CD4-positive, CD25-positive, alpha-beta regulatory T cell (primary cell): Measurements from ENCODE around the gene RIMBP3B. TPM values are rescaled to one million over a fixed set of nuclear protein-coding genes. Genes with fewer than 3 reads are reported as not detected.
A peak's percentile ranks its signal among the peaks of the same experiment; 100 is the strongest.
"Not testable (repeated sequence)": the region's sequence is repeated elsewhere in the genome, so short reads cannot be mapped to it uniquely, and the experiment has no call there.

Source experiments
- ATAC-seq, 2 donors: fragments of 150-1000 bp; cut with Tn5 transposase; one replicate each; pipeline ENCODE4 v1.10.0; 2021; ENCODE audit warnings: low read depth in 2 of 2, moderate number of reproducible peaks in 2 of 2, moderate library complexity in 1 of 2
- DNase-seq, 3 donors: peaks; one replicate each; pipeline versions ENCODE4 v3.0.0 to v3.0.0-alpha.2; 2012 to 2022; ENCODE audit warnings: mixed read lengths in 1 of 3
- H3K27ac ChIP-seq: one replicate; pipeline ENCODE4 v1.7.0; 2013; ENCODE audit warnings: mild to moderate bottlenecking, low read length; ENCODE audit not compliant: insufficient read depth, poor library complexity, severe bottlenecking
- H3K27me3 ChIP-seq: one replicate; pipeline ENCODE4 v1.7.0; 2013; ENCODE audit warnings: low read length; ENCODE audit not compliant: control insufficient read depth, insufficient read depth
- H3K36me3 ChIP-seq: one replicate; pipeline ENCODE4 v1.7.0; 2013; ENCODE audit warnings: mild to moderate bottlenecking, low read length, moderate library complexity; ENCODE audit not compliant: control insufficient read depth, insufficient read depth
- H3K4me1 ChIP-seq: 2 replicates; pipeline ENCODE4 v1.7.0; 2013; ENCODE audit warnings: mild to moderate bottlenecking, low read length; ENCODE audit not compliant: insufficient read depth, control insufficient read depth, poor library complexity, severe bottlenecking
- H3K4me3 ChIP-seq: one replicate; pipeline ENCODE4 v1.7.0; 2013; ENCODE audit warnings: low read depth, mild to moderate bottlenecking, low read length, moderate library complexity
- H3K9me3 ChIP-seq, 2 experiments: 1 replicate in 1 of 2; 2 replicates in 1 of 2; pipeline ENCODE4 v1.7.0; 2013; ENCODE audit warnings: low read length in 2 of 2, mild to moderate bottlenecking in 1 of 2, moderate library complexity in 1 of 2; ENCODE audit not compliant: control insufficient read depth in 2 of 2
- H3K27ac Mint-ChIP-seq, 3 donors: one replicate each; pipeline ENCODE4 v1.8.0; 2020 to 2022; ENCODE audit warnings: mild to moderate bottlenecking in 3 of 3, mixed read lengths in 3 of 3, moderate library complexity in 2 of 3
- H3K27me3 Mint-ChIP-seq: one replicate; pipeline ENCODE4 v1.8.0; 2022; ENCODE audit warnings: mild to moderate bottlenecking, mixed read lengths
- H3K36me3 Mint-ChIP-seq: one replicate; pipeline ENCODE4 v1.8.0; 2020; ENCODE audit warnings: mixed read lengths
- H3K4me1 Mint-ChIP-seq, 4 donors: one replicate each; pipeline ENCODE4 v1.8.0; 2020 to 2022; ENCODE audit warnings: mixed read lengths in 4 of 4, mild to moderate bottlenecking in 1 of 4
- H3K4me3 Mint-ChIP-seq, 4 donors: one replicate each; pipeline ENCODE4 v1.8.0; 2020 to 2022; ENCODE audit warnings: mild to moderate bottlenecking in 4 of 4, mixed read lengths in 4 of 4, moderate library complexity in 3 of 4
- H3K9me3 Mint-ChIP-seq, 7 donors: one replicate each; pipeline ENCODE4 v1.8.0; 2020 to 2022; ENCODE audit warnings: mixed read lengths in 7 of 7, mild to moderate bottlenecking in 3 of 7, moderate library complexity in 2 of 7
- polyA plus RNA-seq, 4 donors: library from polyadenylated mRNA; unstranded; fragments of 300-500 nt; fragmentation: Illumina TruSeq; gene quantifications; one replicate each; pipeline ENCODE4 v1.2.3, GENCODE V29; 2021
- total RNA-seq: library from RNA; stranded (reverse); gene quantifications from one replicate; pipeline ENCODE4 v1.2.3, GENCODE V29; 2022

The RIMBP3B gene
- total and polyA plus RNA-seq, 5 donors from 2014 or later, result 0.32 to 0.63 (median 0.47) TPM; not detected in 2

DNA sequence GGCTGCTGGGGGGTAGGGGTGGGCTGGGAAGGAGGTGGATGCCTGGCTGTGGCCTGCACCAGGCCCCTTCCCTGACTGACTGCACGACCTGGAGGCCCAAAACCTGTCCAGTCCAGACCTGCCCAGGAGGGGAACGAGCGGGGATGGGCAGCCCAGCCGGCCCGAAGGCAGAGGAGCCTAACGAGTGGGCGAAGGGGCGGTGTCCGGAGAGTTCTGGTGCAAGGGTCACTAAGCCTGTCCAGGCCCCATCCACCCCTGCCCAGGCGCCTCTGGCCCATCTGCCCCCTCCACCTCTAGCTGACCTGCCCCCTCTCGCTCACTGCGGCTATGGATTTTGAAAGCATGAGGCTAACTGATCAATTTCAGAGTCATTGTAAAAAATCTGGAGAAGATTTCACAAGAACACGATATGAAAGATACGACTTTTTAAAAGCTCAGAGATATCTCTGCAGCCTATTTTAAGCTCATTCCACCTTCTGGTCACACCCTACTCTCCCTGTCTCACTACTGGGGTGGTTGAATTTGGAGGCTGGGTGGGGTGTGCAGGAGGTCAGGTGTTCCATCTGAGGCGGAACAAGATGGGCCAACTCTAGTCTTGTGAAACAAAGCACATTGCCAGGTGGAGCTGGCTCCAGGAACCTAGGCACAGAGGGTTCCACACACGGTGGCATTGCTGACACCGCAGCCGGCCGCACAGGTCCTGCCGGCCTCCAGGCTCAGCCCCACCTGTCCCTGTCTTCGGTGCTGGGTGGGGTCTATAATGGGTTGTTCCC lies 17.8 kb downstream of the RIMBP3B start:
- H3K36me3 Mint-ChIP-seq, H3K4me3 Mint-ChIP-seq, H3K4me3 ChIP-seq, DNase-seq, ATAC-seq, H3K27me3 ChIP-seq, H3K9me3 Mint-ChIP-seq, H3K27me3 Mint-ChIP-seq, H3K9me3 ChIP-seq, H3K4me1 ChIP-seq, H3K27ac Mint-ChIP-seq, H3K4me1 Mint-ChIP-seq, H3K27ac ChIP-seq, H3K36me3 ChIP-seq: not testable (repeated sequence)

DNA sequence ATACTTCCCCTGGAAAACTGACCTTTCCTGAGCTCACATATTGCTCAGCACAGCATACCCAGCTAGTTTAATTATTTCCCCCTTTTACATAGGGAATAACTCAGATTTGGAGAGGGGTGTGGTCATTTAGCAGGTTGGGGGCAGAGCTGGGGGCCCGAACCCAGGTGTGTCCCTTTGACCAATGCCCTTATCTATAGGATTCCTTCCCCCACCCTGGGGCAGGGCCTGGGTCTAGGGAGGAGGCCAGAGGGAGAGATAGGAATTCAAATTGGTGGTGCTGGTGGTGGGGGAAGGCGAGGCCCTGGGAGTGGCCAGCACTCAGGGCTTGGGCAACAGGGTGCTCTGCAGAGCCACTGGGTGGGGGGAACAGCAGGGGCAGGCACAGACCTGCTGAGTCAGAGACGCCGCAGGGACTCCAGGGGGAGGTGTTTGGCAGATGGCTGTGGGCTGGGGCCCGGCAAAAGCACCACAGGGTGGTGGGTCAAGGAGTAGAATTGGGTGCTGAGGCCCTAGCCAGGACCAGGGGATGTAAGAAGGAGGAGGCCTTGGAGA lies 19.3 kb downstream of the RIMBP3B start:
- not testable (repeated sequence) for H3K36me3 Mint-ChIP-seq, H3K9me3 Mint-ChIP-seq

DNA sequence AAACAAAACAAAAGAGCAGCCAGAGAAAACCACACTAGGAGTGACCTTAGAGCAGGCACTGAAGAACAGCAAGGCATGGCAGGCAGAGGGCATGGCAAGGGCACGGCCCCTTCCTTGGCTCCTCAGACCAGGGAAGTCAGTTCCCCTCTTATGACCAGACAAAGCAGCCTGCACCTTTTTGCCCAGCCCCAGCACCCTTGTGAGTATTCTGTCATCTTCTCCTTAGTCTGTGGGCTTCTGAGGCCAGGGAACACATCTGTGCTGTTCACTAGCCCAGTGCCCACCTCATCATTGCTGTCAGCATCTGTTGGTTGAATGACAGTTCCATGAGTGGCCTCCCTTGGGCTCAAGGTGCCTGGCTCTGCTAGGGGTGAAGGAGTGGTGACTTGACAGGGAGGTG lies 23.6 kb downstream of the RIMBP3B start:
- not testable (repeated sequence) for DNase-seq, H3K4me1 ChIP-seq, H3K27me3 Mint-ChIP-seq, H3K36me3 Mint-ChIP-seq, H3K27ac ChIP-seq, H3K27ac Mint-ChIP-seq, H3K4me1 Mint-ChIP-seq, H3K9me3 ChIP-seq, H3K9me3 Mint-ChIP-seq, ATAC-seq, H3K4me3 ChIP-seq, H3K36me3 ChIP-seq, H3K27me3 ChIP-seq, H3K4me3 Mint-ChIP-seq

More for the DNA sequence above, 19.3 kb downstream of the RIMBP3B start:
- not testable (repeated sequence) for H3K27me3 Mint-ChIP-seq, H3K4me3 Mint-ChIP-seq, H3K27ac ChIP-seq, H3K27me3 ChIP-seq, H3K4me1 ChIP-seq, H3K4me3 ChIP-seq, H3K27ac Mint-ChIP-seq, ATAC-seq, H3K36me3 ChIP-seq, H3K4me1 Mint-ChIP-seq, DNase-seq, H3K9me3 ChIP-seq

DNA sequence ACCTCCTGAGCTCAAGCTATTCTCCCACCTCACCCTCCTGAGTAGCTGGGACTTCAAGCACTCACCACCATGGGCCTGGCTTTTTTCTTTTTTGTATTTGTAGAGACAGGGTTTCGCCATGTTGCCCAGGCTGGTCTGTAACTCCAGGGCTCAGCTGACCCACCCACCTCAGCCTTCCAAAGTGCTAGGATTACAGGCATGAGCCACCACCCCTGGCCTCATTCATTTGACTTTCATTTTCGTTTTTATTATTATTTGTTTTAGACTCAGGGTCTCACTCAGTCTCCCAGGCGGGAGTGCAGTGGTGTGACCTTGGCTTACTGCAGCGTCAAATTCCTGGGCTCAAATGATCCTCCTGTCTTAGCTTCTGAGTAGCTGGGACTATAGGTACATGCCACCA lies 24.2 kb downstream of the RIMBP3B start:
- H3K27me3 Mint-ChIP-seq, H3K27ac Mint-ChIP-seq, H3K4me3 Mint-ChIP-seq, ATAC-seq, H3K4me1 ChIP-seq, H3K27me3 ChIP-seq, H3K27ac ChIP-seq, H3K4me3 ChIP-seq, H3K9me3 Mint-ChIP-seq, DNase-seq, H3K9me3 ChIP-seq, H3K36me3 Mint-ChIP-seq, H3K4me1 Mint-ChIP-seq, H3K36me3 ChIP-seq: not testable (repeated sequence)

DNA sequence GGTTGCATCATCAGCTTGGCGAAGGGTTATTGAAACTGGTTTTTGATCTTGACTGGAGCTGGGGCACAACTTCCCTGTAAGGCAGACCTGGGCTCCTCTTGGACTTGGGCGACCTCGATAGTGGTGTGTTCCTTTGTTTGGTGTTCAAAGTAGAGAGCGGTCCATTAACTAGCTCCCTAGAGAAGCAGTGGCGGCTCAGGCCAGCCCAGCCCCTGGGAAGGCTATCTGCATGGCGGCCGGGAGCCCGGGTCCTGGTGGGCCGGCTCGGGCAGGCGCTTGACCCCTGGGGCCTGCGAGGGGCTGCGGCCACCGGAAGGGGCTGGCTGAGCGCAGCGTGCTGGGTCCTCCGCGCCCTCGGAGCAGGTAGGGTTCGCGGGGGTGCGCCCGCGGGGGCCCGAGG lies 32.8 kb downstream of the RIMBP3B start:
- H3K4me1 Mint-ChIP-seq, result not testable (repeated sequence)

DNA sequence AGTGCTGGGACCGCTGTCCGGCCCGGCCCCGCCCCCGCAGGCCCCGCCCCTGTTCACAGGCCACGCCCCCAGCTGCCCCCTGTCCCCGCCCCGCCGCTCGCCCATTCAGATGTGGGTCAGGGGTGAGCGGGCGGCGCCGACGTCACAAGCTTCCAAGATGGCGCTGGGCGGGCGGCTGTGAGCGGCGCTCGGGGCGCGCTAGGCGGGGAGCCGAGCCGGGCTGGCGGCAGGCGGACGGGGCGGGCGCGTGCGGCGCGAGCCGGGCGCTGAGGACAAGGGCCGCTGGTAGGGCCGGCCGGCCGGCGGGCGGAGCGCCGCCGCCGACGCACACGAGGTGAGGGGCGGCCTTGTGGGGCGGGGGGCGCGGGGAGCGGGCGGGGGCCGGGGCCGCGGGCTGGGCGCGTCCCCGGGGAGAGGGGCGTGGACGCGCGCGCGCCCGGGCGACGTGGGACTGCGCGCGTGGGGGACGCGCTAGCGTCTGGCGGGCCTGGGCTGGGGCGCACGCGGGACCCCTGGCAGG lies 33.7 kb downstream of the RIMBP3B start, which contains the start of gene HIC2:
HIC2 (plus strand) TSS at position 145 of the 520 bp plus-strand sequence. CDS start 25,461 bp downstream, outside the sequence.
- H3K4me3 ChIP-seq, H3K27ac ChIP-seq, H3K4me1 Mint-ChIP-seq, H3K9me3 ChIP-seq, H3K27me3 ChIP-seq, H3K36me3 Mint-ChIP-seq, H3K4me1 ChIP-seq, H3K36me3 ChIP-seq, H3K27ac Mint-ChIP-seq, H3K27me3 Mint-ChIP-seq, H3K9me3 Mint-ChIP-seq: not testable (repeated sequence)
- peak in 1 of 3 donors; percentile 3 for DNase-seq
- peak; percentile 80 to 83 for ATAC-seq
- H3K4me3 Mint-ChIP-seq, result peak within 1 kb of the TSS in 1 of 4 donors; percentile 62

More for the DNA sequence above, 32.8 kb downstream of the RIMBP3B start:
- not testable (repeated sequence) for H3K9me3 ChIP-seq, H3K27me3 ChIP-seq, H3K4me3 ChIP-seq, ATAC-seq, H3K27me3 Mint-ChIP-seq, DNase-seq, H3K36me3 ChIP-seq, H3K9me3 Mint-ChIP-seq, H3K36me3 Mint-ChIP-seq, H3K27ac ChIP-seq, H3K27ac Mint-ChIP-seq, H3K4me3 Mint-ChIP-seq, H3K4me1 ChIP-seq

DNA sequence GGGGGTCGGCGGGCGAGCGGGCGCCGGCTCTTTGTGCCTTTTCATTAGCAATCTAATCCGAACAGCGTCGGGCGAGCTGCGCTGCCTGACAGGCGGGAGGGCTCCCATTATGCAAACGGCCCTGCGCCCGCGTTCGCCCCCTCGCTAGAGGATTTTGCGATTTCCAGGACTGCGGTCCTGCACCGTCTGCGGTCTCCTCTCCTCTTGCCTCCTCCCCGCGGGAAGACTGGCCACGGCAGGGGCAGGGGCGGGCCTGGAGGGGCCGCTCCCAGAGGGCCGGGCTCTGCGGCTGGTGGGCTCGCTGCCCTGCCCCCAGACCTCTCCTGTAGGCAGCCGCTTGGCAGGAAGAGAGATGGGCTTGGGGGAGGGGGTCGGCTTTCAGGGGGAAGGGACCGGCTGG lies 34.3 kb downstream of the RIMBP3B start:
- not testable (repeated sequence) for H3K4me3 ChIP-seq, H3K27ac Mint-ChIP-seq, H3K4me1 ChIP-seq, H3K27me3 Mint-ChIP-seq, H3K9me3 Mint-ChIP-seq, H3K27ac ChIP-seq, ATAC-seq, H3K36me3 Mint-ChIP-seq, H3K27me3 ChIP-seq, H3K36me3 ChIP-seq, H3K4me1 Mint-ChIP-seq, DNase-seq, H3K9me3 ChIP-seq
- H3K4me3 Mint-ChIP-seq, result peak overlapping the region in 1 of 4 donors; percentile 62
